ENCODE measurements around the gene FAM184B.
A peak's percentile ranks its signal among the peaks of the same experiment; 100 is the strongest.
"Not testable (repeated sequence)": the region's sequence is repeated elsewhere in the genome, so short reads cannot be mapped to it uniquely, and the experiment has no call there.

Gene FAM184B

GRCh38 chr4:17681281-17682221 is 99.9 kb downstream of the FAM184B start:
- no peak for DNase-seq

GRCh38 chr4:17680559-17681280 is 100.7 kb downstream of the FAM184B start:
- no peak for DNase-seq

GRCh38 chr4:17670423-17670822 is 111.0 kb downstream of the FAM184B start:
- DNase-seq, result no peak

- no peak for DNase-seq
These were observed 113.7 kb downstream of the FAM184B start for GRCh38 chr4:17667653-17668201.

- DNase-seq, result no peak
These were observed 114.2 kb downstream of the FAM184B start for GRCh38 chr4:17667253-17667652.

- DNase-seq, result no peak
These were observed 115.6 kb downstream of the FAM184B start for GRCh38 chr4:17665852-17666251.

GRCh38 chr4:17665346-17665745 is 116.1 kb downstream of the FAM184B start:
- DNase-seq, result no peak

GRCh38 chr4:17664755-17665154 is 116.7 kb downstream of the FAM184B start:
- DNase-seq, result no peak

- no peak for DNase-seq
These were observed 118.7 kb downstream of the FAM184B start for GRCh38 chr4:17662694-17663093.

- not testable (repeated sequence) for DNase-seq
These were observed 122.2 kb downstream of the FAM184B start for GRCh38 chr4:17659196-17659595.

GRCh38 chr4:17657849-17658248 is 123.6 kb downstream of the FAM184B start:
- no peak for DNase-seq

- DNase-seq, result no peak
These were observed 124.3 kb downstream of the FAM184B start for GRCh38 chr4:17657090-17657489.

- no peak for DNase-seq
These were observed 126.7 kb downstream of the FAM184B start for GRCh38 chr4:17654701-17655100.

- no peak for DNase-seq
These were observed 131.0 kb downstream of the FAM184B start for GRCh38 chr4:17650406-17650805.

GRCh38 chr4:17647927-17648326 is 133.5 kb downstream of the FAM184B start:
- DNase-seq, result no peak

- DNase-seq, result no peak
These were observed 134.1 kb downstream of the FAM184B start for GRCh38 chr4:17647176-17647806.

- no peak for DNase-seq
These were observed 134.7 kb downstream of the FAM184B start for GRCh38 chr4:17646693-17647092.

- DNase-seq, result no peak
These were observed 139.0 kb downstream of the FAM184B start for GRCh38 chr4:17642398-17642783.

GRCh38 chr4:17639136-17639535 is 142.3 kb downstream of the FAM184B start:
- DNase-seq, result no peak

GRCh38 chr4:17636696-17637622 is 144.5 kb downstream of the FAM184B start:
- DNase-seq, result peak; percentile 48

- no peak for DNase-seq
These were observed 145.1 kb downstream of the FAM184B start for GRCh38 chr4:17636341-17636695.

- no peak for DNase-seq
These were observed 146.4 kb downstream of the FAM184B start for GRCh38 chr4:17635056-17635455.
